ENCODE data around the gene ERG. TPM values are rescaled to one million over a fixed set of nuclear protein-coding genes. Genes with fewer than 3 reads are reported as not detected.

ERG gene
- total and polyA plus RNA-seq, 2 experiments from 2014 or later: 0.14 to 0.44 TPM

- TF ChIP-seq ZNF462 (CRISPR knock-in tag; IDR thresholded peaks at IDR 0.05): no peak
- no peak for TF ChIP-seq POLR2AphosphoS5 (IDR thresholded peaks at IDR 0.05; ENCODE audit: low read depth)
- no peak for TF ChIP-seq JUNB (IDR thresholded peaks at IDR 0.05; ENCODE audit: unreplicated experiment)
- TF ChIP-seq NANOG (IDR thresholded peaks at IDR 0.05; ENCODE audit: borderline replicate concordance): no peak
- TF ChIP-seq ETS1 (IDR thresholded peaks at IDR 0.05): no peak
- TF ChIP-seq CTCF (conservative IDR thresholded peaks at IDR 0.05; ENCODE audit: low read depth in 2 of 2): no peak
- TF ChIP-seq ZNF331 (CRISPR knock-in tag; IDR thresholded peaks at IDR 0.05; ENCODE audit: low read depth): no peak
- TF ChIP-seq EZH2 (IDR thresholded peaks at IDR 0.05; ENCODE audit: low read depth, unreplicated experiment): no peak
- no peak for TF ChIP-seq EZH2phosphoT487 (IDR thresholded peaks at IDR 0.05; ENCODE audit: unreplicated experiment)
Observed at GRCh38 chr21:38493549-38494250, 4.6 kb downstream of the ERG start (continued).
